Liver (tissue), 9 donors: ENCODE measurements around the gene GATAD1. TPM values are rescaled to one million over a fixed set of nuclear protein-coding genes. Genes with fewer than 3 reads are reported as not detected.
A peak's percentile ranks its signal among the peaks of the same experiment; 100 is the strongest.

Source experiments
- DNase-seq: peaks from one replicate; pipeline ENCODE4 v3.0.0-alpha.2; 2017; ENCODE audit warnings: low spot score
- H3K27ac ChIP-seq, 2 donors: one replicate each; pipeline ENCODE4 v1.7.0; 2013; ENCODE audit warnings: inconsistent platforms in 2 of 2, low read length in 2 of 2, control low read depth in 1 of 2, low read depth in 1 of 2, mild to moderate bottlenecking in 1 of 2
- H3K27me3 ChIP-seq, 4 donors: one replicate each; pipeline versions ENCODE4 v1.6.1 to v1.7.0; 2013; ENCODE audit warnings: low read length in 3 of 4, inconsistent platforms in 1 of 4, mild to moderate bottlenecking in 1 of 4, moderate library complexity in 1 of 4; ENCODE audit not compliant: control insufficient read depth in 4 of 4, insufficient read depth in 4 of 4
- H3K36me3 ChIP-seq, 4 donors: one replicate each; pipeline versions ENCODE4 v1.6.1 to v1.7.0; 2013; ENCODE audit warnings: low read length in 3 of 4, mild to moderate bottlenecking in 3 of 4, low read depth in 1 of 4, moderate library complexity in 1 of 4; ENCODE audit not compliant: control insufficient read depth in 4 of 4, insufficient read depth in 3 of 4
- H3K4me1 ChIP-seq, 4 donors: one replicate each; pipeline versions ENCODE4 v1.6.1 to v1.7.0; 2013; ENCODE audit warnings: low read length in 3 of 4, mild to moderate bottlenecking in 3 of 4, moderate library complexity in 1 of 4; ENCODE audit not compliant: control insufficient read depth in 4 of 4, insufficient read depth in 4 of 4
- H3K4me3 ChIP-seq, 3 donors: one replicate each; pipeline versions ENCODE4 v1.6.1 to v1.7.0; 2013; ENCODE audit warnings: low read length in 3 of 3, control low read depth in 1 of 3, low read depth in 1 of 3, mild to moderate bottlenecking in 1 of 3
- H3K9ac ChIP-seq, 2 donors: one replicate each; pipeline ENCODE4 v1.7.0; 2013; ENCODE audit warnings: low read length in 2 of 2, mild to moderate bottlenecking in 2 of 2, moderate library complexity in 2 of 2, control low read depth in 1 of 2, low read depth in 1 of 2
- H3K9me3 ChIP-seq, 4 donors: one replicate each; pipeline versions ENCODE4 v1.6.1 to v1.7.0; 2013; ENCODE audit warnings: low read length in 3 of 4; ENCODE audit not compliant: control insufficient read depth in 4 of 4
- EGR1 ChIP-seq, 2 donors: IDR thresholded peaks; 2 replicates each; pipeline ENCODE4 v1.6.1; 2016 to 2018; ENCODE audit warnings: antibody characterized with exemption in 2 of 2, low read depth in 2 of 2
- FOXA1 ChIP-seq: IDR thresholded peaks from 2 replicates; pipeline ENCODE4 v1.6.1; 2016; ENCODE audit warnings: antibody characterized with exemption
- FOXA2 ChIP-seq: IDR thresholded peaks from 2 replicates; pipeline ENCODE4 v1.6.1; 2016; ENCODE audit warnings: antibody characterized with exemption
- HNF4A ChIP-seq, 2 donors: conservative IDR thresholded peaks; 2 replicates each; pipeline ENCODE4 v1.6.1; 2016; ENCODE audit warnings: antibody characterized with exemption in 2 of 2, mild to moderate bottlenecking in 2 of 2
- HNF4G ChIP-seq: IDR thresholded peaks from 2 replicates; pipeline ENCODE4 v1.6.1; 2016; ENCODE audit warnings: antibody characterized with exemption
- JUND ChIP-seq, 2 donors: IDR thresholded peaks; 2 replicates each; pipeline ENCODE4 v1.6.1; 2016; ENCODE audit warnings: antibody characterized with exemption in 2 of 2
- MAX ChIP-seq: IDR thresholded peaks from 2 replicates; pipeline ENCODE4 v1.6.1; 2016; ENCODE audit warnings: antibody characterized with exemption
- RAD21 ChIP-seq, 2 donors: IDR thresholded peaks; 2 replicates each; pipeline ENCODE4 v1.6.1; 2016; ENCODE audit warnings: antibody characterized with exemption in 2 of 2, mild to moderate bottlenecking in 2 of 2
- SP1 ChIP-seq: IDR thresholded peaks from 2 replicates; pipeline ENCODE4 v1.6.1; 2018; ENCODE audit warnings: antibody characterized with exemption, mild to moderate bottlenecking
- TAF1 ChIP-seq: conservative IDR thresholded peaks from 2 replicates; pipeline ENCODE4 v1.6.1; 2016; ENCODE audit warnings: antibody characterized with exemption, mild to moderate bottlenecking
- ZBTB33 ChIP-seq: IDR thresholded peaks from 2 replicates; pipeline ENCODE4 v1.6.1; 2016; ENCODE audit warnings: antibody characterized with exemption
- WGBS: extraction: QIAGEN DNeasy Blood & Tissue Kit; methylation state at CpG from one replicate; pipeline ENCODE4 v1.1.7; 2013; 5-methylcytosine and 5-hydroxymethylcytosine counted together
- polyA plus RNA-seq, 2 donors: library from polyadenylated mRNA; stranded (reverse) in 1 of 2; unstranded in 1 of 2; fragments of 200-250 nt in 1 of 2; fragments of >200 nt in 1 of 2; fragmentation: Nextera tagmentation in 1 of 2; extraction: Ambion mirVana in 1 of 2; gene quantifications; one replicate each; pipeline versions ENCODE4 v1.2.1 to v1.2.3, GENCODE V29; 2013 to 2015
- total RNA-seq, 2 donors: library from RNA; depleted of rRNA; stranded (reverse); fragments of >200 nt; gene quantifications; one replicate each; pipeline ENCODE4 v1.2.3, GENCODE V29; 2014
- TF ChIP-seq, protein P1 (sequence below): fragments of 150-350 bp; IDR thresholded peaks from 2 replicates; pipeline ENCODE4 v1.5.1; 2017; ENCODE audit warnings: improper control_type of control experiment, low read depth, low read length; ENCODE audit not compliant: missing input control
- TF ChIP-seq, protein P2 (sequence below): IDR thresholded peaks from 2 replicates; pipeline ENCODE4 v1.6.1; 2016; ENCODE audit warnings: antibody characterized with exemption
- TF ChIP-seq, protein P3 (sequence below): IDR thresholded peaks from 2 replicates; pipeline ENCODE4 v1.6.1; 2016; ENCODE audit warnings: antibody characterized with exemption, mild to moderate bottlenecking
- donor health status: healthy.
- donor health status: healthy.
- donor health status: healthy.
- donor health status: healthy.
- donor health status: healthy.

The GATAD1 gene
- total and polyA plus RNA-seq, 4 donors = 7.8 to 22.8 (median 10.8) TPM

DNA sequence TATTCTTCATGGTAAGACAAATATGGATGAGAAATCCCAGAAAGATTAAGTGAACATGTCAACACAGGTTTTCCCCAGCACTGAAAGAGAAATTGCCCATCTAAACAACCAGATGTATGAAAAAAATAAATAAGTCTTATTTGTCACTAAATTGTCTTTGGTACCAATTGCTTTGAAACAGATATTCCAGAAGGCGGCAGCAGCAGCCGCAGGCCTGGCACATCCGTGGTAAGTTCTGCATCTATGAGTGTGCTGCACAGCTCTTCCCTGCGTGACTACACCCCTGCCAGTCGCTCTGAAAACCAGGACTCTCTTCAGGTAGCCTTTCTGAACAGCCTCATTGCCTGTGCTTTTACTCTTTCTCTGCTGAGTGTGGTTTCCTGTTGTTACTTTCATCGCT is 49.7 kb upstream of the GATAD1 start (continued):
- TF ChIP-seq ZBTB33 (no peak), FOXA2 (no peak), MAX (no peak), EGR1 (IDR thresholded peaks at IDR 0.05; ENCODE audit: low read depth in 2 of 2) (no peak), SP1 (no peak)

GRCh38 chr7:92400013-92400412 is 47.3 kb upstream of the GATAD1 start:
- peaks cover 2 to 15% (median 12%) of the 10 kb centered on the region in 4 donors for H3K36me3 ChIP-seq
- no peak for TF ChIP-seq TAF1
- peak; percentile 19 for TF ChIP-seq MAX
- peak in 1 of 2 donors; percentile 33 for TF ChIP-seq RAD21 (IDR thresholded peaks at IDR 0.05)
- TF ChIP-seq, protein P1, sequence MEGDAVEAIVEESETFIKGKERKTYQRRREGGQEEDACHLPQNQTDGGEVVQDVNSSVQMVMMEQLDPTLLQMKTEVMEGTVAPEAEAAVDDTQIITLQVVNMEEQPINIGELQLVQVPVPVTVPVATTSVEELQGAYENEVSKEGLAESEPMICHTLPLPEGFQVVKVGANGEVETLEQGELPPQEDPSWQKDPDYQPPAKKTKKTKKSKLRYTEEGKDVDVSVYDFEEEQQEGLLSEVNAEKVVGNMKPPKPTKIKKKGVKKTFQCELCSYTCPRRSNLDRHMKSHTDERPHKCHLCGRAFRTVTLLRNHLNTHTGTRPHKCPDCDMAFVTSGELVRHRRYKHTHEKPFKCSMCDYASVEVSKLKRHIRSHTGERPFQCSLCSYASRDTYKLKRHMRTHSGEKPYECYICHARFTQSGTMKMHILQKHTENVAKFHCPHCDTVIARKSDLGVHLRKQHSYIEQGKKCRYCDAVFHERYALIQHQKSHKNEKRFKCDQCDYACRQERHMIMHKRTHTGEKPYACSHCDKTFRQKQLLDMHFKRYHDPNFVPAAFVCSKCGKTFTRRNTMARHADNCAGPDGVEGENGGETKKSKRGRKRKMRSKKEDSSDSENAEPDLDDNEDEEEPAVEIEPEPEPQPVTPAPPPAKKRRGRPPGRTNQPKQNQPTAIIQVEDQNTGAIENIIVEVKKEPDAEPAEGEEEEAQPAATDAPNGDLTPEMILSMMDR = no peak
- peak in 1 of 2 donors; percentile 5 for TF ChIP-seq HNF4A (conservative IDR thresholded peaks at IDR 0.05)
- TF ChIP-seq FOXA2 = no peak
- peak; percentile 34 for TF ChIP-seq SP1
- TF ChIP-seq JUND (IDR thresholded peaks at IDR 0.05) = no peak
- TF ChIP-seq, protein P2, sequence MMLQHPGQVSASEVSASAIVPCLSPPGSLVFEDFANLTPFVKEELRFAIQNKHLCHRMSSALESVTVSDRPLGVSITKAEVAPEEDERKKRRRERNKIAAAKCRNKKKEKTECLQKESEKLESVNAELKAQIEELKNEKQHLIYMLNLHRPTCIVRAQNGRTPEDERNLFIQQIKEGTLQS = no peak
- TF ChIP-seq FOXA1 = no peak
- peak overlapping the region in 1 of 2 donors; percentile 2 for H3K27ac ChIP-seq
- no peaks in the 10 kb centered on the region for H3K27me3 ChIP-seq
- H3K4me1 ChIP-seq = peaks cover 0 to 7% (median 3%) of the 10 kb centered on the region in 4 donors
- H3K9ac ChIP-seq = no peak overlapping the region
- DNase-seq = no peak
- H3K4me3 ChIP-seq = no peak overlapping the region
- no peaks in the 10 kb centered on the region for H3K9me3 ChIP-seq
- 40% methylated on average over 2 of the region's 2 CpGs for WGBS

DNA sequence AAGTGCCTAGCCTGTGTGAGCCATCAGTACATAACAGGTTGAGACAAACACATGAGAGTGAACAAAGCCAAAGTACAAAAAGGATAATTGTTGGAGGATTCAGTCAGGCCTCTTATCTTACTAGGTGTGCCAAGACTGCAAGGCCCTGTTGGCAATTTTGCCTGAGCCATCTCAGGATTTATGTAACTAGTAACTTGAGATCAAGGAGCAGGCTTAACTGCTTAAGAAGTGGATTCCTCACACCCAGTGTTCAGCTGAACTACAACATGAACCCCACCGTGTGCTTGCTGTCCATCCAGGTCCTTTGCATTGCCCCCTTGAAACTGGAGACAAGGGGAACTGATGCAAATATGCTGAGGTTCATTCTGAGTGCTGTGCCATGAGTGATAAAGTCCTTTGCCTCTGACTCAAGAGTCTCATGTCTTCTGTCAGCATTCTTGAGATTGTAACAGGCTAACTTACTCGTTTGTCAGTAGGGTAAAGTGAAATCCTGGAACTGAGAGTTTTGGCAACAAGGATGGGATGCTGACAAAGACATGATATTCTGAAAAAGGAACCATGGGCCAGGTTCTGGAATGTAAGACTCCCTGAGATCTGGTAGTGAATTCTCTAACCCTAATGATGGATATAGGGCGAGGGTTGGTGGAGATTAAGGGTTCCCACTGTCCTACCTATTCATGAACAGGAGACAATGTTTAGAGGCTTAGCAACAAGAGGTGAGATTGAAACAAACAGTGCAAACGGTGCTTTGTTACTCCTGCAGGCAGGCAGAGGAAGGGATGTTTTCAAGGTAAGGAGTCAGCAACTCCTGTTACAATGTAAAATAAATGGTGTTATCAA is 44.1 kb upstream of the GATAD1 start:
- H3K9me3 ChIP-seq = no peaks in the 10 kb centered on the region
- no peak overlapping the region for H3K9ac ChIP-seq
- no peak for DNase-seq
- peaks cover 0 to 7% (median 3%) of the 10 kb centered on the region in 4 donors for H3K4me1 ChIP-seq
- WGBS = 79% methylated on average over 4 of the region's 4 CpGs
- H3K4me3 ChIP-seq = no peak overlapping the region
- no peaks in the 10 kb centered on the region for H3K27me3 ChIP-seq
- peaks cover 0 to 8% (median 4%) of the 10 kb centered on the region in 4 donors for H3K36me3 ChIP-seq
- no peak overlapping the region for H3K27ac ChIP-seq
- no peak for TF ChIP-seq RAD21 (IDR thresholded peaks at IDR 0.05)
- TF ChIP-seq, protein P3, sequence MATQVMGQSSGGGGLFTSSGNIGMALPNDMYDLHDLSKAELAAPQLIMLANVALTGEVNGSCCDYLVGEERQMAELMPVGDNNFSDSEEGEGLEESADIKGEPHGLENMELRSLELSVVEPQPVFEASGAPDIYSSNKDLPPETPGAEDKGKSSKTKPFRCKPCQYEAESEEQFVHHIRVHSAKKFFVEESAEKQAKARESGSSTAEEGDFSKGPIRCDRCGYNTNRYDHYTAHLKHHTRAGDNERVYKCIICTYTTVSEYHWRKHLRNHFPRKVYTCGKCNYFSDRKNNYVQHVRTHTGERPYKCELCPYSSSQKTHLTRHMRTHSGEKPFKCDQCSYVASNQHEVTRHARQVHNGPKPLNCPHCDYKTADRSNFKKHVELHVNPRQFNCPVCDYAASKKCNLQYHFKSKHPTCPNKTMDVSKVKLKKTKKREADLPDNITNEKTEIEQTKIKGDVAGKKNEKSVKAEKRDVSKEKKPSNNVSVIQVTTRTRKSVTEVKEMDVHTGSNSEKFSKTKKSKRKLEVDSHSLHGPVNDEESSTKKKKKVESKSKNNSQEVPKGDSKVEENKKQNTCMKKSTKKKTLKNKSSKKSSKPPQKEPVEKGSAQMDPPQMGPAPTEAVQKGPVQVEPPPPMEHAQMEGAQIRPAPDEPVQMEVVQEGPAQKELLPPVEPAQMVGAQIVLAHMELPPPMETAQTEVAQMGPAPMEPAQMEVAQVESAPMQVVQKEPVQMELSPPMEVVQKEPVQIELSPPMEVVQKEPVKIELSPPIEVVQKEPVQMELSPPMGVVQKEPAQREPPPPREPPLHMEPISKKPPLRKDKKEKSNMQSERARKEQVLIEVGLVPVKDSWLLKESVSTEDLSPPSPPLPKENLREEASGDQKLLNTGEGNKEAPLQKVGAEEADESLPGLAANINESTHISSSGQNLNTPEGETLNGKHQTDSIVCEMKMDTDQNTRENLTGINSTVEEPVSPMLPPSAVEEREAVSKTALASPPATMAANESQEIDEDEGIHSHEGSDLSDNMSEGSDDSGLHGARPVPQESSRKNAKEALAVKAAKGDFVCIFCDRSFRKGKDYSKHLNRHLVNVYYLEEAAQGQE = no peak
- TF ChIP-seq JUND (IDR thresholded peaks at IDR 0.05) = no peak
- TF ChIP-seq MAX = no peak
- TF ChIP-seq TAF1 = no peak
- no peak for TF ChIP-seq ZBTB33
- TF ChIP-seq, protein P1 = no peak
- no peak for TF ChIP-seq HNF4G
